ENCODE results near the gene KANK2.

DNA sequence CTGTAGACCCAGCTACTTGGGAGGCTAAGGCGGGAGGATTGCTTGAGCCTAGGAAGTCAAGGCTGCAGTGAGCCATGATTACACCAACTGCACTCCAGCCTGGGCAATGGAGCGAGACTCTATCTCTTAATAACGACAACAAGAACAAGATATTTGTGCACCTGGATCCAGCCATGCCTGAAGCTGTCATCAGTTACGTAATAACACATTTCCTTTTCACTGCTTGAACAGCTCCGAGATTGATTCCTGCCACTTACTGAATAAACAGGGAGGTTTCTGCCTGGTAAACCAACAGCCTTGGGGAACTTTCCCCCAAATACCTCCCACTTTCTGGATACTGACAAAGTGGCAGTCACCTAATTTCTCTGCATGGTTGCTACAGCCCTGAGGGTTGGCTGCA lies 5.4 kb downstream of the KANK2 start:
- TF ChIP-seq TAF1 (IDR thresholded peaks at IDR 0.05; ENCODE audit: borderline replicate concordance, insufficient read depth, low read length) (no peak), POLR2AphosphoS5 (IDR thresholded peaks at IDR 0.05; ENCODE audit: low read depth, low read length) (no peak)
- TF ChIP-seq, protein P1, sequence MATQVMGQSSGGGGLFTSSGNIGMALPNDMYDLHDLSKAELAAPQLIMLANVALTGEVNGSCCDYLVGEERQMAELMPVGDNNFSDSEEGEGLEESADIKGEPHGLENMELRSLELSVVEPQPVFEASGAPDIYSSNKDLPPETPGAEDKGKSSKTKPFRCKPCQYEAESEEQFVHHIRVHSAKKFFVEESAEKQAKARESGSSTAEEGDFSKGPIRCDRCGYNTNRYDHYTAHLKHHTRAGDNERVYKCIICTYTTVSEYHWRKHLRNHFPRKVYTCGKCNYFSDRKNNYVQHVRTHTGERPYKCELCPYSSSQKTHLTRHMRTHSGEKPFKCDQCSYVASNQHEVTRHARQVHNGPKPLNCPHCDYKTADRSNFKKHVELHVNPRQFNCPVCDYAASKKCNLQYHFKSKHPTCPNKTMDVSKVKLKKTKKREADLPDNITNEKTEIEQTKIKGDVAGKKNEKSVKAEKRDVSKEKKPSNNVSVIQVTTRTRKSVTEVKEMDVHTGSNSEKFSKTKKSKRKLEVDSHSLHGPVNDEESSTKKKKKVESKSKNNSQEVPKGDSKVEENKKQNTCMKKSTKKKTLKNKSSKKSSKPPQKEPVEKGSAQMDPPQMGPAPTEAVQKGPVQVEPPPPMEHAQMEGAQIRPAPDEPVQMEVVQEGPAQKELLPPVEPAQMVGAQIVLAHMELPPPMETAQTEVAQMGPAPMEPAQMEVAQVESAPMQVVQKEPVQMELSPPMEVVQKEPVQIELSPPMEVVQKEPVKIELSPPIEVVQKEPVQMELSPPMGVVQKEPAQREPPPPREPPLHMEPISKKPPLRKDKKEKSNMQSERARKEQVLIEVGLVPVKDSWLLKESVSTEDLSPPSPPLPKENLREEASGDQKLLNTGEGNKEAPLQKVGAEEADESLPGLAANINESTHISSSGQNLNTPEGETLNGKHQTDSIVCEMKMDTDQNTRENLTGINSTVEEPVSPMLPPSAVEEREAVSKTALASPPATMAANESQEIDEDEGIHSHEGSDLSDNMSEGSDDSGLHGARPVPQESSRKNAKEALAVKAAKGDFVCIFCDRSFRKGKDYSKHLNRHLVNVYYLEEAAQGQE (IDR thresholded peaks at IDR 0.05; ENCODE audit: insufficient read depth in 1 of 2, low read depth in 2 of 2, low read length in 2 of 2), result no peak
